Right lobe of liver (tissue), 6 donors: ENCODE data around the gene AKNA. TPM values are rescaled to one million over a fixed set of nuclear protein-coding genes. Genes with fewer than 3 reads are reported as not detected.
A peak's percentile ranks its signal among the peaks of the same experiment; 100 is the strongest.

Experiments used
- ATAC-seq, 4 donors: fragments of 200-7000 bp; cut with Tn5 transposase; one replicate each; pipeline ENCODE4 v1.9.1; 2020; ENCODE audit warnings: mild to moderate bottlenecking in 4 of 4, moderate library complexity in 4 of 4
- DNase-seq, 3 donors: peaks; one replicate each; pipeline ENCODE4 v3.0.0-alpha.2; 2020
- H3K27ac ChIP-seq, 3 donors: fragments of 200-600 bp; one replicate each; pipeline ENCODE4 v1.8.0; 2022
- H3K27me3 ChIP-seq, 2 donors: fragments of 200-600 bp; one replicate each; pipeline ENCODE4 v1.8.0; 2022
- H3K36me3 ChIP-seq, 4 donors: fragments of 200-600 bp; sonication (generic) in 1 of 4; one replicate each; pipeline versions ENCODE4 v1.5.1 to v1.8.0; 2017 to 2022; ENCODE audit warnings: control low read depth in 1 of 4
- H3K4me1 ChIP-seq, 4 donors: fragments of 200-600 bp; sonication (generic) in 1 of 4; one replicate each; pipeline versions ENCODE4 v1.5.1 to v1.8.0; 2017 to 2022; ENCODE audit warnings: control low read depth in 1 of 4
- H3K4me3 ChIP-seq, 3 donors: fragments of 200-600 bp; one replicate each; pipeline ENCODE4 v1.8.0; 2022
- H3K9me3 ChIP-seq, 4 donors: fragments of 200-600 bp; sonication (generic) in 1 of 4; one replicate each; pipeline versions ENCODE4 v1.5.1 to v1.8.0; 2017 to 2022; ENCODE audit warnings: control low read depth in 1 of 4
- POLR2A ChIP-seq: fragments of 450-650 bp; IDR thresholded peaks from one replicate; pipeline ENCODE4 v1.6.1; 2017; ENCODE audit warnings: antibody characterized with exemption, mild to moderate bottlenecking
- WGBS: methylation state at CpG from one replicate; pipeline ENCODE4 v1.1.6; 2018; ENCODE audit warnings: low coverage, low lambda C conversion rate; ENCODE audit not compliant: insufficient coverage; ENCODE audit errors: missing lambda C conversion rate; 5-methylcytosine and 5-hydroxymethylcytosine counted together
- intact Hi-C, 2 donors: fragments of 100-400 bp; cut with DNase I; formaldehyde crosslinking; loops; one replicate each; pipeline versions ENCODE4 v1.11.2 to v1.14.1; 2022
- total RNA-seq, 6 experiments: library from RNA; depleted of rRNA in 2 of 6; stranded (reverse); fragments of >200 nt in 2 of 6; fragmentation: NEBNext Ultra II Directional in 3 of 6; extraction: Animal tissue kit (Norgen Biotek cat#: 25700) in 3 of 6; gene quantifications; one replicate each; pipeline versions ENCODE4 v1.1.0 to v1.2.4, GENCODE V29; 2016 to 2023
- TF ChIP-seq, protein P1 (sequence below), 4 donors: fragments of 200-600 bp in 3 of 4; fragments of 450-650 bp in 1 of 4; IDR thresholded peaks; one replicate each; pipeline versions ENCODE4 v1.5.1 to v1.8.0; 2016 to 2022; ENCODE audit warnings: antibody characterized with exemption in 4 of 4, mild to moderate bottlenecking in 2 of 4
- donor health status: DM: no; HTN: yes; CAD: no.
- donor health status: DM: no; HTN: no; CAD: no.
- donor health status: DM: no; HTN: no; CAD: no.
- donor health status: DM: no; HTN: yes; CAD: no.
- donor health status: DM: no; HTN: yes; CAD: no.

The AKNA gene
- total RNA-seq, 6 experiments from 2014 or later = 4.7 to 15.1 (median 9.8) TPM

DNA sequence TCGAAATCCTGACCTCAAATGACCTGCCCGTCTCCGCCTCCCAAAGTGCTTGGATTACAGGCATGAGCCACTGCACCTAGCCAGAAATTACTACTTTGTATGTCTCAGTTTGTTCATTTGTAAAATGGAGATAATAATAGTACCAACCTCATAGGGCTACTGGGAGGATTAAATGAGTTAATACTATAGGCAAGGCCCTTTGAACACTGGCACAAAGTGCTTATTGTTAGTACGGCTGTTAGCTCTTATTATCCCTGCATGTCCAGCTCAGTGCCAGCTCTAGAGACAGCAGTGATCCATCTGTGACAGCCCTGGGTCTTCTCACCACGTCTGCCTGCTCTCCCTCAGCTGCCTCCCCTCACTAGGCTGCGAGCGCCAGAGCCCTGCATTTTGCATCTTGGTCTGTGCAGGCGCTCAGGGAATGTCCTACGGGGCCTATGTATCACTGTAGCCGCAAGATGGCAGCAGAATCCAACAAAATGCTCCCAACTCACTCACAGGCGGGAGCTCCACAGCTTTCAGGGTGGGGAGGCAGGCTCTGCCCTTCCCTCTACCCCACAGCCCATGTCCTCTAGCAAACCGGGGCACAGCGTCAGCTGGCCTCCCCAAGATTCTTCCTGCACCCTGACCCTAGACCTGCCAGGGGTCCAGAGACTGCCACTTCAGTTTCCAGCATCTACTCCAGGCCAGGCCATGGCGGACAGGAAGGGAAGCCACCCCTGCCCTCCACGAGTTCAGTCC is 17.7 kb upstream of the AKNA start:
- Histone ChIP-seq H3K9me3 (no peaks in the 10 kb centered on the region), H3K27ac (no peak overlapping the region), H3K4me1 (no peaks in the 10 kb centered on the region), H3K4me3 (no peak overlapping the region), H3K27me3 (no peaks in the 10 kb centered on the region), H3K36me3 (no peaks in the 10 kb centered on the region)
- TF ChIP-seq, protein P1, sequence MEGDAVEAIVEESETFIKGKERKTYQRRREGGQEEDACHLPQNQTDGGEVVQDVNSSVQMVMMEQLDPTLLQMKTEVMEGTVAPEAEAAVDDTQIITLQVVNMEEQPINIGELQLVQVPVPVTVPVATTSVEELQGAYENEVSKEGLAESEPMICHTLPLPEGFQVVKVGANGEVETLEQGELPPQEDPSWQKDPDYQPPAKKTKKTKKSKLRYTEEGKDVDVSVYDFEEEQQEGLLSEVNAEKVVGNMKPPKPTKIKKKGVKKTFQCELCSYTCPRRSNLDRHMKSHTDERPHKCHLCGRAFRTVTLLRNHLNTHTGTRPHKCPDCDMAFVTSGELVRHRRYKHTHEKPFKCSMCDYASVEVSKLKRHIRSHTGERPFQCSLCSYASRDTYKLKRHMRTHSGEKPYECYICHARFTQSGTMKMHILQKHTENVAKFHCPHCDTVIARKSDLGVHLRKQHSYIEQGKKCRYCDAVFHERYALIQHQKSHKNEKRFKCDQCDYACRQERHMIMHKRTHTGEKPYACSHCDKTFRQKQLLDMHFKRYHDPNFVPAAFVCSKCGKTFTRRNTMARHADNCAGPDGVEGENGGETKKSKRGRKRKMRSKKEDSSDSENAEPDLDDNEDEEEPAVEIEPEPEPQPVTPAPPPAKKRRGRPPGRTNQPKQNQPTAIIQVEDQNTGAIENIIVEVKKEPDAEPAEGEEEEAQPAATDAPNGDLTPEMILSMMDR (IDR thresholded peaks at IDR 0.05) = peak; percentile 80 to 88 (median 86)
- TF ChIP-seq POLR2A = no peak
- intact Hi-C loops = loop anchor here (10.0 kb wide), 1 partner anchor 249 kb away; the partner anchor contains the start of gene TEX53 (in 2 of the 2)
- ATAC-seq (peak; percentile 92 to 97 (median 94)), DNase-seq (peak; percentile 69 to 82 (median 78))
- 33% methylated on average over 6 of the region's 15 CpGs for WGBS

DNA sequence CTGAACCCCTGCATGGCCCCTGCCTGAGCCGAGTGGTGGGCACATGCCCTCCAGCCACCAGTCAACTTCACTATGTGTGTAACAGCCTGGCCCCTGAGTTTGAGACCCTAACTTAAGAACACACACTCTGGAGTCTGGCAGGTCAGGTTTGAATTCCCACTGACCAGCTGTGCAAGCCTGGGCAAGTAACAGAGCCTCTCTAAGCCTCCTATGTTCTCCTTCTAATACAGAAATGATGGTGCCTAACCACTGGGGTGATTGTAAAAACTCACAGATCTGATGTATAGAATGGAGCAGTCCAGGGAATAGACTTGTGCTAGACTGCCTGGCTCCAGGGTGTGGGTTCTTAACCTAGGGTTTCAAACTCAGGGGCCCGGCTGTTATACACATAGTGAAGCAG is 16.7 kb upstream of the AKNA start:
- TF ChIP-seq, protein P1 (IDR thresholded peaks at IDR 0.05) = no peak
- TF ChIP-seq POLR2A = no peak
- Histone ChIP-seq H3K36me3 (no peaks in the 10 kb centered on the region), H3K4me3 (no peak overlapping the region), H3K27me3 (no peaks in the 10 kb centered on the region), H3K27ac (no peak overlapping the region), H3K9me3 (no peaks in the 10 kb centered on the region), H3K4me1 (no peaks in the 10 kb centered on the region)
- intact Hi-C loops = loop anchor here (10.0 kb wide), 1 partner anchor 250 kb away; the partner anchor contains the start of gene TEX53 (in 2 of the 2)
- ATAC-seq (no peak), DNase-seq (no peak)
- WGBS = 90% methylated on average over 1 of the region's 2 CpGs

DNA sequence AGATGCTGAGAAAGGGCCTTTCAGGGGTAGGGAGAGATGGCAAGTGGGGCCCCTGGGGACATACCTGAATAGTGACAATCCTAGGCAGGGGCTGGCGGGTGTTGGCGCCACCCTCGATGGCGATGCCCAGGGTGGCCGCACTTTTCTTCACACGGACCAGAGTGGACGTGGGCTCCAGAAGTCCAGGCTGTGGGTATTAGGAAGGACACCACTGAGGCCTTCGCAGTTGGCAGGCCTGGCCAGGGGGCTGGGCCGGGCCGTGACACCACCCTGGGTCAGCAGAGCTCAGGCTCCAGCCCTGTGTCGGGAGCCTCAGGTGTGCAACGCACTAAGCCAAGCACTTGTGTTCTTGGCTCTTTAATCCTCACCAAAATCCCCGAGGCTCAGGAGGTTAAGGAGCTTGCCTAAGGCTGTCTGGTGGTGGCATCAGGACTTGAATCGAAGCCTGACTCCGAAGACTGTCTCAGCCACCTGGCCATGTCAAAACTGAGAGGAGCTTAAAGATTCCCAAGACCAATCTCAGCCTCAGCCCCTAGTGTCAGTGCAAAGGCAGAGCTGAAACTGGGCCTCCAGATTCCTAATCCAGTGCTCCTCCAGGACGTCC is 15.5 kb upstream of the AKNA start:
- H3K9me3 ChIP-seq = no peaks in the 10 kb centered on the region
- ATAC-seq = no peak
- DNase-seq = no peak
- peaks cover 0 to 3% (median 0%) of the 10 kb centered on the region in 4 donors for H3K4me1 ChIP-seq
- no peak for TF ChIP-seq POLR2A
- TF ChIP-seq, protein P1 (IDR thresholded peaks at IDR 0.05) = no peak
- 70% methylated on average over 2 of the region's 16 CpGs for WGBS
- H3K4me3 ChIP-seq = no peak overlapping the region
- intact Hi-C loops = loop anchor here (10.0 kb wide), 1 partner anchor 252 kb away; the partner anchor contains the start of gene TEX53 (in 2 of the 2)
- no peak overlapping the region for H3K27ac ChIP-seq
- no peaks in the 10 kb centered on the region for H3K27me3 ChIP-seq
- no peaks in the 10 kb centered on the region for H3K36me3 ChIP-seq

DNA sequence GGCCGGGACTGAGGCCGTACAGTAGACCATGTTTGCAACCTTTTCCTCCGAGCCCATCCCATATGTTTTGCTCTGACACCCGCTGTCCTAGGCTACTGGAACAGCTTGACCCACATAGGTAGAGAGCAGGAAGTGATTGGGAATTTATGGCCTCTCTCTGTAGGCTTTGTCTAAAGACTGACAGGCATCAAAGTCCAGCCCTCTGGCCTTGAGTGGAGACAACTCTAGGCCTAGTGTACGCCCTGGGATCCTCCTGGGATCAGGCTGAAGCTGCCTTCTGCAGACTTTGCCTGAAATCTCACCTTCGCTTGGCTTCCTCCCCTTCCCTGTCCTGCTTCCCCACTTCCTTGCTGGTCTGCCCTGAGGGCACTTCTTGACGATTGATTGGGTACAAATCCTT is 13.6 kb upstream of the AKNA start:
- no peak overlapping the region for H3K4me3 ChIP-seq
- no peaks in the 10 kb centered on the region for H3K36me3 ChIP-seq
- intact Hi-C loops = loop anchor here (10.0 kb wide), 1 partner anchor 253 kb away; the partner anchor contains the start of gene TEX53 (in 2 of the 2)
- TF ChIP-seq, protein P1 (IDR thresholded peaks at IDR 0.05) = no peak
- TF ChIP-seq POLR2A = no peak
- H3K4me1 ChIP-seq = peaks cover 0 to 14% (median 2%) of the 10 kb centered on the region in 4 donors
- ATAC-seq = no peak
- H3K9me3 ChIP-seq = no peaks in the 10 kb centered on the region
- 86% methylated on average over 6 of the region's 7 CpGs for WGBS
- no peaks in the 10 kb centered on the region for H3K27me3 ChIP-seq
- no peak overlapping the region for H3K27ac ChIP-seq
- no peak for DNase-seq
